ENCODE results near the gene CLSTN3.

CLSTN3 gene

GRCh38 chr12:7190268-7191055, 60.3 kb downstream of the CLSTN3 start:
- Mint-ChIP-seq H3K36me3 (ENCODE audit: insufficient read depth) (peaks cover 10% of the 10 kb centered on the region), H3K9me3 (no peaks in the 10 kb centered on the region), H3K4me1 (peaks cover 52% of the 10 kb centered on the region), H3K27ac (ENCODE audit: low read depth) (peak overlapping the region; percentile 27), H3K27me3 (no peaks in the 10 kb centered on the region), H3K4me3 (peak overlapping the region; percentile 97)
- no peak for ATAC-seq (replicated peaks; ENCODE audit: extremely low read depth, poor library complexity, severe bottlenecking)
- no peak for DNase-seq (ENCODE audit: low spot score in 2 of 2)

GRCh38 chr12:7193674-7194073, 63.5 kb downstream of the CLSTN3 start:
- DNase-seq (ENCODE audit: low spot score in 2 of 2): no peak
- Mint-ChIP-seq H3K27ac (ENCODE audit: low read depth) (no peak overlapping the region), H3K27me3 (no peaks in the 10 kb centered on the region), H3K9me3 (no peaks in the 10 kb centered on the region), H3K36me3 (ENCODE audit: insufficient read depth) (peaks cover 10% of the 10 kb centered on the region), H3K4me3 (no peak overlapping the region), H3K4me1 (peaks cover 45% of the 10 kb centered on the region)
- ATAC-seq (replicated peaks; ENCODE audit: extremely low read depth, poor library complexity, severe bottlenecking): no peak

- no peak overlapping the region for H3K27ac Mint-ChIP-seq (ENCODE audit: low read depth)
Measured at GRCh38 chr12:7197841-7198240, 67.7 kb downstream of the CLSTN3 start.

GRCh38 chr12:7203109-7203508, 72.9 kb downstream of the CLSTN3 start:
- DNase-seq (ENCODE audit: low spot score in 2 of 2): no peak
- H3K27me3 Mint-ChIP-seq: no peaks in the 10 kb centered on the region
- peaks cover 26% of the 10 kb centered on the region for H3K36me3 Mint-ChIP-seq (ENCODE audit: insufficient read depth)
- H3K9me3 Mint-ChIP-seq: no peaks in the 10 kb centered on the region
- H3K4me1 Mint-ChIP-seq: no peaks in the 10 kb centered on the region
- H3K4me3 Mint-ChIP-seq: no peak overlapping the region
- ATAC-seq (replicated peaks; ENCODE audit: extremely low read depth, poor library complexity, severe bottlenecking): no peak
- H3K27ac Mint-ChIP-seq (ENCODE audit: low read depth): no peak overlapping the region

More at GRCh38 chr12:7197841-7198240, 67.7 kb downstream of the CLSTN3 start:
- Mint-ChIP-seq H3K9me3 (no peaks in the 10 kb centered on the region), H3K36me3 (ENCODE audit: insufficient read depth) (peaks cover 12% of the 10 kb centered on the region), H3K4me1 (peaks cover 14% of the 10 kb centered on the region), H3K4me3 (no peak overlapping the region), H3K27me3 (no peaks in the 10 kb centered on the region)
- DNase-seq (ENCODE audit: low spot score in 2 of 2): no peak
- ATAC-seq (replicated peaks; ENCODE audit: extremely low read depth, poor library complexity, severe bottlenecking): no peak

- H3K4me3 Mint-ChIP-seq: no peak overlapping the region
- H3K27me3 Mint-ChIP-seq: no peaks in the 10 kb centered on the region
- no peak overlapping the region for H3K27ac Mint-ChIP-seq (ENCODE audit: low read depth)
- no peak for DNase-seq (ENCODE audit: low spot score in 2 of 2)
- H3K36me3 Mint-ChIP-seq (ENCODE audit: insufficient read depth): peaks cover 34% of the 10 kb centered on the region
- ATAC-seq (replicated peaks; ENCODE audit: extremely low read depth, poor library complexity, severe bottlenecking): no peak
- no peaks in the 10 kb centered on the region for H3K9me3 Mint-ChIP-seq
- no peaks in the 10 kb centered on the region for H3K4me1 Mint-ChIP-seq
Measured at GRCh38 chr12:7205091-7205490, 74.9 kb downstream of the CLSTN3 start.

- Mint-ChIP-seq H3K4me1 (no peaks in the 10 kb centered on the region), H3K36me3 (ENCODE audit: insufficient read depth) (peaks cover 39% of the 10 kb centered on the region), H3K9me3 (no peaks in the 10 kb centered on the region), H3K27me3 (no peaks in the 10 kb centered on the region), H3K27ac (ENCODE audit: low read depth) (no peak overlapping the region), H3K4me3 (no peak overlapping the region)
- ATAC-seq (replicated peaks; ENCODE audit: extremely low read depth, poor library complexity, severe bottlenecking): no peak
- DNase-seq (ENCODE audit: low spot score in 2 of 2): no peak
Measured at GRCh38 chr12:7206691-7207090, 76.5 kb downstream of the CLSTN3 start.

GRCh38 chr12:7207866-7208625, 77.9 kb downstream of the CLSTN3 start:
- Mint-ChIP-seq H3K9me3 (peaks cover 4% of the 10 kb centered on the region), H3K27me3 (no peaks in the 10 kb centered on the region), H3K36me3 (ENCODE audit: insufficient read depth) (peaks cover 31% of the 10 kb centered on the region), H3K27ac (ENCODE audit: low read depth) (no peak overlapping the region), H3K4me1 (no peaks in the 10 kb centered on the region), H3K4me3 (no peak overlapping the region)
- DNase-seq (ENCODE audit: low spot score in 2 of 2) (no peak), ATAC-seq (replicated peaks; ENCODE audit: extremely low read depth, poor library complexity, severe bottlenecking) (no peak)
